NCI-H1105 treated with DMSO at 0.1 percent for 48 hours (cell line): ENCODE measurements around the gene FAM180A.

Experiments used
- DNase-seq: peaks from one replicate; lab custom pipeline; 2025; lab: John Stamatoyannopoulos, UW

The FAM180A gene

DNA sequence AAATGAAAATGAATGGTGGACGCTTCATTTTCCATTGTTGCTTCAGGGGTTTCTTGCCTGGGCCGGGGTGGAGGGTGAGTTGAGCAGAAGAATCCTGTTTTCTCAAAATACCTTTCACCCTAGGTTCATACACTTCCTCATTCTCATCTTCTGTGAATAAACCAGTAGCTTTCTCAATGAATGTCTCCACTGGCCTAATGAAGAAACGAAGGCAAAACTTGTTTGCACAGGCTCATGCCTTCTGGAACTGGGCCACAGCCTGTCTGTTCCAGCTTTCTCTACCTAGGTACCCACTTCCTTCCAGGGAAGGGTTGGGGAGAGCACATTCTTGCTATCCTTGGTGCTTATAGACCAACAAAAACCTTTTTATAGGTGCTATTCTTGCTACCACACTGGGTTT is 65.0 kb downstream of the FAM180A start:
- no peak for DNase-seq

GRCh38 chr7:135682191-135682590 is 66.4 kb downstream of the FAM180A start:
- no peak for DNase-seq

GRCh38 chr7:135681762-135682161 is 66.9 kb downstream of the FAM180A start:
- DNase-seq, result no peak
